Mucosa of descending colon (tissue), 3 donors: Measurements from ENCODE around the gene SPECC1. TPM values are rescaled to one million over a fixed set of nuclear protein-coding genes. Genes with fewer than 3 reads are reported as not detected.
"Not testable (repeated sequence)": the region's sequence is repeated elsewhere in the genome, so short reads cannot be mapped to it uniquely, and the experiment has no call there.

Experiments
- ATAC-seq: fragments of 200-7000 bp; cut with Tn5 transposase; one replicate; pipeline ENCODE4 v1.9.1; 2020; ENCODE audit warnings: mild to moderate bottlenecking, moderate library complexity
- DNase-seq, 3 donors: peaks; one replicate each; pipeline ENCODE4 v3.0.0-alpha.2; 2020
- H3K36me3 ChIP-seq: fragments of 200-600 bp; one replicate; pipeline ENCODE4 v1.8.0; 2021; ENCODE audit warnings: low read depth, mild to moderate bottlenecking
- H3K4me1 ChIP-seq: fragments of 200-600 bp; one replicate; pipeline ENCODE4 v1.8.0; 2021; ENCODE audit warnings: low read depth, mild to moderate bottlenecking
- H3K4me3 ChIP-seq: fragments of 200-600 bp; one replicate; pipeline ENCODE4 v1.8.0; 2021; ENCODE audit warnings: mild to moderate bottlenecking
- H3K9me3 ChIP-seq: fragments of 200-600 bp; one replicate; pipeline ENCODE4 v1.8.0; 2021; ENCODE audit warnings: mild to moderate bottlenecking
- CTCF ChIP-seq: fragments of 200-600 bp; IDR thresholded peaks from one replicate; pipeline ENCODE4 v1.8.0; 2022; ENCODE audit warnings: antibody characterized with exemption, mild to moderate bottlenecking
- intact Hi-C, 2 donors: fragments of 100-400 bp; cut with DNase I in 1 of 2; cut with micrococcal nuclease in 1 of 2; formaldehyde crosslinking; loops; one replicate each; pipeline versions ENCODE4 v1.11.0 to v1.11.1; 2022; cut with DNase I, micrococcal nuclease
- total RNA-seq, 3 donors: library from RNA; stranded (reverse); fragmentation: NEBNext Ultra II Directional in 2 of 3; extraction: Animal tissue kit (Norgen Biotek cat#: 25700) in 2 of 3; gene quantifications; one replicate each; pipeline versions ENCODE4 v1.2.1 to v1.2.4, GENCODE V29; 2021 to 2023
- donor health status: DM: no; HTN: no; CAD: no; lungs with moderate emphysema.
- donor health status: DM: no; HTN: no; CAD: no.
- donor health status: DM: no; HTN: yes; CAD: no.

SPECC1 gene
- total RNA-seq, 3 donors from 2014 or later = 36.2 to 86.3 (median 85.7) TPM

- DNase-seq (no peak), ATAC-seq (no peak)
- Histone ChIP-seq H3K4me1 (no peaks in the 10 kb centered on the region), H3K36me3 (no peaks in the 10 kb centered on the region), H3K4me3 (no peak overlapping the region), H3K9me3 (no peaks in the 10 kb centered on the region)
- intact Hi-C loops = loop anchor here in 1 of 2 donors (5.0 to 10.0 kb wide), 2 partner anchors 88 to 191 kb away; no protein-coding TSS in a partner anchor
- no peak for TF ChIP-seq CTCF
Observed at GRCh38 chr17:20315311-20315710, 306.2 kb downstream of the SPECC1 start.

GRCh38 chr17:20315821-20316220, 306.7 kb downstream of the SPECC1 start:
- Histone ChIP-seq H3K4me1 (no peaks in the 10 kb centered on the region), H3K9me3 (no peaks in the 10 kb centered on the region), H3K4me3 (no peak overlapping the region), H3K36me3 (no peaks in the 10 kb centered on the region)
- TF ChIP-seq CTCF = no peak
- no peak for DNase-seq
- intact Hi-C loops = loop anchor here in 1 of 2 donors (5.0 to 10.0 kb wide), 2 partner anchors 89 to 191 kb away; no protein-coding TSS in a partner anchor
- ATAC-seq = no peak

GRCh38 chr17:20320535-20321229, 311.5 kb downstream of the SPECC1 start:
- DNase-seq (peak; percentile 69 to 89 (median 72)), ATAC-seq (peak; percentile 96)
- H3K9me3 ChIP-seq, intact Hi-C loops, H3K36me3 ChIP-seq, H3K4me3 ChIP-seq, H3K4me1 ChIP-seq: not testable (repeated sequence)
- TF ChIP-seq CTCF = peak; percentile 80

GRCh38 chr17:20321357-20321756, 312.2 kb downstream of the SPECC1 start:
- intact Hi-C loops, ATAC-seq, H3K4me3 ChIP-seq, H3K36me3 ChIP-seq, DNase-seq, H3K4me1 ChIP-seq, H3K9me3 ChIP-seq: not testable (repeated sequence)

- H3K36me3 ChIP-seq, DNase-seq, ATAC-seq, H3K9me3 ChIP-seq, H3K4me3 ChIP-seq, intact Hi-C loops, H3K4me1 ChIP-seq: not testable (repeated sequence)
Observed at GRCh38 chr17:20327739-20328138, 318.6 kb downstream of the SPECC1 start.

- ATAC-seq, H3K4me3 ChIP-seq, intact Hi-C loops, H3K36me3 ChIP-seq, H3K4me1 ChIP-seq, DNase-seq, H3K9me3 ChIP-seq: not testable (repeated sequence)
Observed at GRCh38 chr17:20351405-20351804, 342.2 kb downstream of the SPECC1 start.

- DNase-seq, H3K36me3 ChIP-seq, H3K4me1 ChIP-seq, H3K4me3 ChIP-seq, intact Hi-C loops, ATAC-seq, H3K9me3 ChIP-seq: not testable (repeated sequence)
Observed at GRCh38 chr17:20352567-20352966, 343.4 kb downstream of the SPECC1 start.

- ATAC-seq, H3K36me3 ChIP-seq, intact Hi-C loops, H3K4me3 ChIP-seq, DNase-seq, H3K9me3 ChIP-seq, H3K4me1 ChIP-seq: not testable (repeated sequence)
Observed at GRCh38 chr17:20363846-20364245, 354.7 kb downstream of the SPECC1 start.

Other genes starting within 250 kb of the SPECC1 start
- 10 to 100 TPM in 1 of 3 donors, 1 to 10 TPM in 2; 6.7 to 29.8 (median 8.5) TPM for gene ULK2, start 141.4 kb upstream of the SPECC1 start, total RNA-seq
- gene AKAP10, start 31.5 kb upstream of the SPECC1 start, total RNA-seq = 10 to 100 TPM; 25.0 to 41.1 (median 29.9) TPM